ENCODE results near the gene CAD. TPM values are rescaled to one million over a fixed set of nuclear protein-coding genes. Genes with fewer than 3 reads are reported as not detected.
A peak's percentile ranks its signal among the peaks of the same experiment; 100 is the strongest.

Gene CAD
- total RNA-seq, 1 donor, result 30.8 TPM

GRCh38 chr2:27223416-27223815 is 6.2 kb downstream of the CAD start:
- Histone ChIP-seq H3K79me2 (ENCODE audit: insufficient read depth, low read length) (peaks cover 9% of the 10 kb centered on the region), H4K20me1 (ENCODE audit: insufficient read depth, low read length) (peaks cover 2% of the 10 kb centered on the region), H3K27ac (ENCODE audit: low read depth, low read length) (no peak overlapping the region), H3K27me3 (ENCODE audit: insufficient read depth, low read length) (no peaks in the 10 kb centered on the region), H3K9me3 (ENCODE audit: low read depth, low read length) (no peaks in the 10 kb centered on the region), H3K4me2 (ENCODE audit: insufficient read depth, low read length) (no peak overlapping the region), H3K4me3 (ENCODE audit: insufficient read depth, low read length) (no peak overlapping the region), H2AFZ (ENCODE audit: low read length) (no peak overlapping the region), H3K4me1 (ENCODE audit: insufficient read depth, low read length) (peaks cover 4% of the 10 kb centered on the region), H3K36me3 (ENCODE audit: insufficient read depth, low read length) (peaks cover 86% of the 10 kb centered on the region)
- DNase-seq (ENCODE audit: insufficient read length, low spot score, missing footprints), result no peak
- no peak for TF ChIP-seq CTCF (IDR thresholded peaks at IDR 0.05; ENCODE audit: extremely low read depth, low read depth, low read length)

GRCh38 chr2:27225526-27225925 is 8.4 kb downstream of the CAD start:
- H3K4me2 ChIP-seq (ENCODE audit: insufficient read depth, low read length), result no peak overlapping the region
- H3K36me3 ChIP-seq (ENCODE audit: insufficient read depth, low read length), result peaks cover 84% of the 10 kb centered on the region
- no peak overlapping the region for H3K27ac ChIP-seq (ENCODE audit: low read depth, low read length)
- no peak overlapping the region for H3K4me3 ChIP-seq (ENCODE audit: insufficient read depth, low read length)
- peaks cover 2% of the 10 kb centered on the region for H4K20me1 ChIP-seq (ENCODE audit: insufficient read depth, low read length)
- no peaks in the 10 kb centered on the region for H3K4me1 ChIP-seq (ENCODE audit: insufficient read depth, low read length)
- no peaks in the 10 kb centered on the region for H3K27me3 ChIP-seq (ENCODE audit: insufficient read depth, low read length)
- TF ChIP-seq CTCF (IDR thresholded peaks at IDR 0.05; ENCODE audit: extremely low read depth, low read depth, low read length), result no peak
- DNase-seq (ENCODE audit: insufficient read length, low spot score, missing footprints), result peak; percentile 62
- no peaks in the 10 kb centered on the region for H3K9me3 ChIP-seq (ENCODE audit: low read depth, low read length)
- H2AFZ ChIP-seq (ENCODE audit: low read length), result no peak overlapping the region
- no peaks in the 10 kb centered on the region for H3K79me2 ChIP-seq (ENCODE audit: insufficient read depth, low read length)

- H2AFZ ChIP-seq (ENCODE audit: low read length), result no peak overlapping the region
- H3K79me2 ChIP-seq (ENCODE audit: insufficient read depth, low read length), result no peaks in the 10 kb centered on the region
- DNase-seq (ENCODE audit: insufficient read length, low spot score, missing footprints), result peak; percentile 37
- peaks cover 2% of the 10 kb centered on the region for H4K20me1 ChIP-seq (ENCODE audit: insufficient read depth, low read length)
- no peaks in the 10 kb centered on the region for H3K27me3 ChIP-seq (ENCODE audit: insufficient read depth, low read length)
- H3K27ac ChIP-seq (ENCODE audit: low read depth, low read length), result no peak overlapping the region
- no peak for TF ChIP-seq CTCF (IDR thresholded peaks at IDR 0.05; ENCODE audit: extremely low read depth, low read depth, low read length)
- H3K4me2 ChIP-seq (ENCODE audit: insufficient read depth, low read length), result no peak overlapping the region
- no peaks in the 10 kb centered on the region for H3K9me3 ChIP-seq (ENCODE audit: low read depth, low read length)
- H3K36me3 ChIP-seq (ENCODE audit: insufficient read depth, low read length), result peaks cover 86% of the 10 kb centered on the region
- H3K4me1 ChIP-seq (ENCODE audit: insufficient read depth, low read length), result no peaks in the 10 kb centered on the region
- H3K4me3 ChIP-seq (ENCODE audit: insufficient read depth, low read length), result no peak overlapping the region
These were observed 10.3 kb downstream of the CAD start for GRCh38 chr2:27227501-27227900.

DNA sequence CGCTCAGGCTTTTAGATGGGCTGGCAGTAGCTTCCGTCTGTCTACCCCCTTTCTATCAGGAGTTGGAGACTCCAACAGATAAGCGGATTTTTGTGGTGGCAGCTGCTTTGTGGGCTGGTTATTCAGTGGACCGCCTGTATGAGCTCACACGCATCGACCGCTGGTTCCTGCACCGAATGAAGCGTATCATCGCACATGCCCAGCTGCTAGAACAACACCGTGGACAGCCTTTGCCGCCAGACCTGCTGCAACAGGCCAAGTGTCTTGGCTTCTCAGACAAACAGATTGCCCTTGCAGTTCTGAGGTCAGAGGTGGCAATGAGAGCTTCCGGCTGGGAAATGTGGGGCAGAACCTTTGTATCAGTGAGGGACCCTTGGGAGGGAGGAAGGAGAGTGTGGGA is 14.8 kb downstream of the CAD start:
- DNase-seq (ENCODE audit: insufficient read length, low spot score, missing footprints), result peak; percentile 32
- H3K4me2 ChIP-seq (ENCODE audit: insufficient read depth, low read length), result no peak overlapping the region
- peaks cover 88% of the 10 kb centered on the region for H3K36me3 ChIP-seq (ENCODE audit: insufficient read depth, low read length)
- no peaks in the 10 kb centered on the region for H3K4me1 ChIP-seq (ENCODE audit: insufficient read depth, low read length)
- no peak for TF ChIP-seq CTCF (IDR thresholded peaks at IDR 0.05; ENCODE audit: extremely low read depth, low read depth, low read length)
- H3K79me2 ChIP-seq (ENCODE audit: insufficient read depth, low read length), result no peaks in the 10 kb centered on the region
- no peak overlapping the region for H3K4me3 ChIP-seq (ENCODE audit: insufficient read depth, low read length)
- no peak overlapping the region for H2AFZ ChIP-seq (ENCODE audit: low read length)
- H4K20me1 ChIP-seq (ENCODE audit: insufficient read depth, low read length), result no peaks in the 10 kb centered on the region
- H3K27me3 ChIP-seq (ENCODE audit: insufficient read depth, low read length), result no peaks in the 10 kb centered on the region
- no peaks in the 10 kb centered on the region for H3K9me3 ChIP-seq (ENCODE audit: low read depth, low read length)
- H3K27ac ChIP-seq (ENCODE audit: low read depth, low read length), result no peak overlapping the region

Data from osteoblast (primary cell).